Measurements from ENCODE around the gene CHCHD10. TPM values are rescaled to one million over a fixed set of nuclear protein-coding genes. Genes with fewer than 3 reads are reported as not detected.

Gene CHCHD10
- total RNA-seq, 1 donor from 2014 or later: 126 TPM

- intact Hi-C loops (cut with micrococcal nuclease): loop anchor here (1.0 kb wide), 1 partner anchor 13 kb away; the partner anchor contains the start of gene SMARCB1
- peak; percentile 82 for DNase-seq
- Mint-ChIP-seq H3K9me3 (no peaks in the 10 kb centered on the region), H3K4me1 (peaks cover 12% of the 10 kb centered on the region), H3K4me3 (peak within 1 kb of the TSS; percentile 63), H3K27me3 (peaks cover 17% of the 10 kb centered on the region), H3K36me3 (ENCODE audit: low read depth) (no peaks in the 10 kb centered on the region), H3K27ac (peak within 1 kb of the TSS; percentile 4)
These were observed 5.1 kb upstream of the CHCHD10 start, which contains the start of gene MMP11 for GRCh38 chr22:23772649-23773473. TSS of gene MMP11 (plus strand) at chr22:23772849. CDS start at chr22:23772871, 22 bp downstream.

GRCh38 chr22:23772315-23772648 is 4.5 kb upstream of the CHCHD10 start:
- H3K27ac Mint-ChIP-seq: no peak overlapping the region
- intact Hi-C loops (cut with micrococcal nuclease): loop anchor here (1.0 kb wide), 1 partner anchor 14 kb away; the partner anchor contains the start of gene SMARCB1
- H3K4me1 Mint-ChIP-seq: peaks cover 12% of the 10 kb centered on the region
- H3K4me3 Mint-ChIP-seq: peak overlapping the region; percentile 63
- DNase-seq: no peak
- peaks cover 17% of the 10 kb centered on the region for H3K27me3 Mint-ChIP-seq
- H3K36me3 Mint-ChIP-seq (ENCODE audit: low read depth): no peaks in the 10 kb centered on the region
- H3K9me3 Mint-ChIP-seq: no peaks in the 10 kb centered on the region

GRCh38 chr22:23769321-23769965 is 1.7 kb upstream of the CHCHD10 start:
- peak overlapping the region; percentile 87 for H3K4me3 Mint-ChIP-seq
- peaks cover 12% of the 10 kb centered on the region for H3K27me3 Mint-ChIP-seq

GRCh38 chr22:23767303-23767672 is 484 bp downstream of the CHCHD10 start:
- Mint-ChIP-seq H3K4me1 (peaks cover 38% of the 10 kb centered on the region), H3K9me3 (no peaks in the 10 kb centered on the region), H3K27ac (peak overlapping the region; percentile 79), H3K27me3 (peaks cover 2% of the 10 kb centered on the region), H3K4me3 (peak overlapping the region; percentile 87), H3K36me3 (ENCODE audit: low read depth) (peaks cover 5% of the 10 kb centered on the region)
- DNase-seq: no peak
- intact Hi-C loops (cut with micrococcal nuclease): loop anchor here (1.0 to 2.0 kb wide), 3 partner anchors 20 to 127 kb away; partner anchors contain the start of genes DERL3 and MIF

More at GRCh38 chr22:23769321-23769965, 1.7 kb upstream of the CHCHD10 start:
- intact Hi-C loops (cut with micrococcal nuclease): no loop called here
- no peak overlapping the region for H3K27ac Mint-ChIP-seq
- H3K9me3 Mint-ChIP-seq: no peaks in the 10 kb centered on the region
- peaks cover 28% of the 10 kb centered on the region for H3K4me1 Mint-ChIP-seq
- peaks cover 5% of the 10 kb centered on the region for H3K36me3 Mint-ChIP-seq (ENCODE audit: low read depth)
- DNase-seq: no peak

GRCh38 chr22:23764899-23765881 is 2.6 kb downstream of the CHCHD10 start:
- peaks cover 5% of the 10 kb centered on the region for H3K36me3 Mint-ChIP-seq (ENCODE audit: low read depth)
- peak overlapping the region; percentile 40 for H3K27ac Mint-ChIP-seq
- DNase-seq: no peak
- peaks cover 36% of the 10 kb centered on the region for H3K4me1 Mint-ChIP-seq
- H3K4me3 Mint-ChIP-seq: peak overlapping the region; percentile 21
- no peaks in the 10 kb centered on the region for H3K9me3 Mint-ChIP-seq
- intact Hi-C loops (cut with micrococcal nuclease): no loop called here
- H3K27me3 Mint-ChIP-seq: no peaks in the 10 kb centered on the region

- no peak overlapping the region for H3K27ac Mint-ChIP-seq
- peak overlapping the region; percentile 73 for H3K4me3 Mint-ChIP-seq
- intact Hi-C loops (cut with micrococcal nuclease): no loop called here
- no peak for DNase-seq
- peaks cover 36% of the 10 kb centered on the region for H3K4me1 Mint-ChIP-seq
- H3K36me3 Mint-ChIP-seq (ENCODE audit: low read depth): peaks cover 5% of the 10 kb centered on the region
- H3K9me3 Mint-ChIP-seq: no peaks in the 10 kb centered on the region
- no peaks in the 10 kb centered on the region for H3K27me3 Mint-ChIP-seq
These were observed 3.8 kb downstream of the CHCHD10 start for GRCh38 chr22:23763954-23764353.

GRCh38 chr22:23763579-23763945 is 4.2 kb downstream of the CHCHD10 start:
- peaks cover 5% of the 10 kb centered on the region for H3K36me3 Mint-ChIP-seq (ENCODE audit: low read depth)

GRCh38 chr22:23762842-23763578 is 4.8 kb downstream of the CHCHD10 start, which contains the start of gene C22orf15:
TSS of gene C22orf15 (plus strand) at chr22:23762990. CDS start at chr22:23763307, 317 bp downstream.
- no peaks in the 10 kb centered on the region for H3K9me3 Mint-ChIP-seq
- intact Hi-C loops (cut with micrococcal nuclease): no loop called here
- H3K4me1 Mint-ChIP-seq: peaks cover 35% of the 10 kb centered on the region
- DNase-seq: peak; percentile 73
- peak within 1 kb of the TSS; percentile 56 for H3K27ac Mint-ChIP-seq
- peaks cover 5% of the 10 kb centered on the region for H3K36me3 Mint-ChIP-seq (ENCODE audit: low read depth)
- H3K4me3 Mint-ChIP-seq: peak within 1 kb of the TSS; percentile 73
- H3K27me3 Mint-ChIP-seq: no peaks in the 10 kb centered on the region

More at GRCh38 chr22:23763579-23763945, 4.2 kb downstream of the CHCHD10 start:
- Mint-ChIP-seq H3K27me3 (no peaks in the 10 kb centered on the region), H3K4me1 (peaks cover 36% of the 10 kb centered on the region), H3K27ac (peak overlapping the region; percentile 56), H3K4me3 (peak overlapping the region; percentile 73), H3K9me3 (no peaks in the 10 kb centered on the region)
- intact Hi-C loops (cut with micrococcal nuclease): no loop called here
- DNase-seq: peak; percentile 85

GRCh38 chr22:23760056-23760455 is 7.7 kb downstream of the CHCHD10 start:
- no peaks in the 10 kb centered on the region for H3K9me3 Mint-ChIP-seq
- intact Hi-C loops (cut with micrococcal nuclease): no loop called here

GRCh38 chr22:23759566-23759965 is 8.2 kb downstream of the CHCHD10 start:
- H3K9me3 Mint-ChIP-seq: no peaks in the 10 kb centered on the region
- no peak overlapping the region for H3K27ac Mint-ChIP-seq
- no peak for DNase-seq
- H3K27me3 Mint-ChIP-seq: peaks cover 1% of the 10 kb centered on the region
- no peaks in the 10 kb centered on the region for H3K36me3 Mint-ChIP-seq (ENCODE audit: low read depth)
- intact Hi-C loops (cut with micrococcal nuclease): no loop called here
- H3K4me3 Mint-ChIP-seq: no peak overlapping the region
- H3K4me1 Mint-ChIP-seq: peaks cover 18% of the 10 kb centered on the region

More at GRCh38 chr22:23760056-23760455, 7.7 kb downstream of the CHCHD10 start:
- Mint-ChIP-seq H3K4me3 (no peak overlapping the region), H3K4me1 (peaks cover 22% of the 10 kb centered on the region), H3K27me3 (peaks cover 1% of the 10 kb centered on the region), H3K36me3 (ENCODE audit: low read depth) (peaks cover 2% of the 10 kb centered on the region), H3K27ac (no peak overlapping the region)
- DNase-seq: no peak

GRCh38 chr22:23756891-23757290 is 10.9 kb downstream of the CHCHD10 start:
- Mint-ChIP-seq H3K36me3 (ENCODE audit: low read depth) (no peaks in the 10 kb centered on the region), H3K4me1 (peaks cover 5% of the 10 kb centered on the region), H3K9me3 (no peaks in the 10 kb centered on the region), H3K27me3 (peaks cover 1% of the 10 kb centered on the region), H3K4me3 (no peak overlapping the region), H3K27ac (no peak overlapping the region)
- intact Hi-C loops (cut with micrococcal nuclease): no loop called here
- DNase-seq: no peak

- H3K27me3 Mint-ChIP-seq: peaks cover 1% of the 10 kb centered on the region
- intact Hi-C loops (cut with micrococcal nuclease): no loop called here
- no peak overlapping the region for H3K4me3 Mint-ChIP-seq
- H3K4me1 Mint-ChIP-seq: peaks cover 4% of the 10 kb centered on the region
- H3K27ac Mint-ChIP-seq: no peak overlapping the region
- DNase-seq: no peak
- H3K9me3 Mint-ChIP-seq: no peaks in the 10 kb centered on the region
- H3K36me3 Mint-ChIP-seq (ENCODE audit: low read depth): no peaks in the 10 kb centered on the region
These were observed 12.1 kb downstream of the CHCHD10 start for GRCh38 chr22:23755711-23756110.
